AG10803 (cell line): ENCODE data around the gene PTPRG.

Experiments
- DNase-seq: peaks from one replicate; pipeline ENCODE4 v3.0.0; 2010; ENCODE audit warnings: low read depth
- H3K4me3 ChIP-seq: 2 replicates; pipeline ENCODE4 v1.5.1; 2011; ENCODE audit warnings: mild to moderate bottlenecking, low read length, control low read depth
- CTCF ChIP-seq: conservative IDR thresholded peaks from 2 replicates; pipeline ENCODE4 v1.5.1; 2011; ENCODE audit warnings: mild to moderate bottlenecking, low read length, control low read depth, inconsistent platforms

Gene PTPRG

GRCh38 chr3:61919371-61919770, 358.0 kb downstream of the PTPRG start:
- no peak for TF ChIP-seq CTCF
- DNase-seq, result no peak
- H3K4me3 ChIP-seq, result no peak overlapping the region

- H3K4me3 ChIP-seq, result no peak overlapping the region
- peak; percentile 29 for DNase-seq
- no peak for TF ChIP-seq CTCF
Observed at GRCh38 chr3:61922118-61922517, 360.7 kb downstream of the PTPRG start.

GRCh38 chr3:61924090-61924735, 362.8 kb downstream of the PTPRG start:
- DNase-seq, result no peak
- TF ChIP-seq CTCF, result no peak

GRCh38 chr3:61924991-61925390, 363.6 kb downstream of the PTPRG start:
- DNase-seq, result no peak
- no peak for TF ChIP-seq CTCF
- no peak overlapping the region for H3K4me3 ChIP-seq

More at GRCh38 chr3:61924090-61924735, 362.8 kb downstream of the PTPRG start:
- no peak overlapping the region for H3K4me3 ChIP-seq

- H3K4me3 ChIP-seq, result no peak overlapping the region
- TF ChIP-seq CTCF, result no peak
- DNase-seq, result no peak
Observed at GRCh38 chr3:61925721-61926120, 364.4 kb downstream of the PTPRG start.

- no peak overlapping the region for H3K4me3 ChIP-seq
- TF ChIP-seq CTCF, result no peak
- peak; percentile 77 for DNase-seq
Observed at GRCh38 chr3:61926923-61927322, 365.6 kb downstream of the PTPRG start.

GRCh38 chr3:61927332-61927731, 366.0 kb downstream of the PTPRG start:
- peak; percentile 97 for DNase-seq
- H3K4me3 ChIP-seq, result no peak overlapping the region
- no peak for TF ChIP-seq CTCF
